OCI-LY1 (cell line): ENCODE measurements around the gene C13orf46.

ENCODE experiments used
- H2AFZ ChIP-seq: fragments of 200-600 bp; sonication (generic), shearing (Covaris generic); 2 replicates; pipeline ENCODE4 v1.6.0; 2014; ENCODE audit warnings: antibody characterized with exemption, mild to moderate bottlenecking, low read length
- H3F3A ChIP-seq: fragments of 200-600 bp; sonication (generic), shearing (Covaris generic); 2 replicates; pipeline ENCODE4 v1.6.0; 2014; ENCODE audit warnings: mild to moderate bottlenecking, antibody characterized with exemption, low read length, moderate library complexity; ENCODE audit not compliant: insufficient read depth
- H3K27ac ChIP-seq: fragments of 200-600 bp; sonication (generic); 2 replicates; pipeline ENCODE4 v1.5.1; 2014; ENCODE audit warnings: low read length, mixed run types, mild to moderate bottlenecking, low read depth; ENCODE audit not compliant: poor library complexity, severe bottlenecking
- H3K27me3 ChIP-seq: fragments of 200-600 bp; sonication (generic); 2 replicates; pipeline ENCODE4 v1.6.0; 2014; ENCODE audit warnings: antibody characterized with exemption, mild to moderate bottlenecking, low read length, moderate library complexity; ENCODE audit not compliant: insufficient read depth
- H3K36me3 ChIP-seq: fragments of 200-600 bp; sonication (generic); 2 replicates; pipeline ENCODE4 v1.6.1; 2014; ENCODE audit warnings: mild to moderate bottlenecking, antibody characterized with exemption, low read length, moderate library complexity, mixed read lengths; ENCODE audit not compliant: insufficient read depth
- H3K4me1 ChIP-seq: fragments of 200-600 bp; sonication (generic); 2 replicates; pipeline ENCODE4 v1.5.1; 2014; ENCODE audit warnings: mild to moderate bottlenecking, low read length, moderate library complexity; ENCODE audit not compliant: insufficient read depth, severe bottlenecking
- H3K4me2 ChIP-seq: fragments of 200-600 bp; sonication (generic), shearing (Covaris generic); 2 replicates; pipeline ENCODE4 v1.6.1; 2014; ENCODE audit warnings: low read length
- H3K4me3 ChIP-seq: fragments of 200-600 bp; sonication (generic); 2 replicates; pipeline ENCODE4 v1.5.1; 2014; ENCODE audit warnings: low read length, low read depth, mild to moderate bottlenecking, mixed read lengths; ENCODE audit not compliant: poor library complexity, severe bottlenecking
- H3K79me2 ChIP-seq: fragments of 200-600 bp; shearing (Covaris generic); 2 replicates; pipeline ENCODE4 v1.6.1; 2016; ENCODE audit warnings: mixed run types, low read length, mixed read lengths; ENCODE audit not compliant: insufficient read depth
- H3K9ac ChIP-seq: fragments of 200-600 bp; sonication (generic), shearing (Covaris generic); 2 replicates; pipeline ENCODE4 v1.6.1; 2014; ENCODE audit warnings: mild to moderate bottlenecking, low read length, mixed read lengths
- H3K9me2 ChIP-seq: fragments of 200-600 bp; sonication (generic), shearing (Covaris generic); 2 replicates; pipeline ENCODE4 v1.6.1; 2014; ENCODE audit warnings: low read depth, mild to moderate bottlenecking, low read length, mixed read lengths
- H3K9me3 ChIP-seq: fragments of 200-600 bp; shearing (Covaris generic); 2 replicates; pipeline ENCODE4 v1.6.1; 2014; ENCODE audit warnings: low read length, mixed read lengths
- H4K20me1 ChIP-seq: fragments of 200-600 bp; sonication (generic), shearing (Covaris generic); 2 replicates; pipeline ENCODE4 v1.6.0; 2016; ENCODE audit warnings: mild to moderate bottlenecking, low read length; ENCODE audit not compliant: insufficient read depth
- EZH2 ChIP-seq: fragments of 200-600 bp; sonication (generic), shearing (Covaris generic); IDR thresholded peaks from 2 replicates; pipeline ENCODE4 v1.8.0; 2017; ENCODE audit warnings: borderline replicate concordance, mixed run types, mild to moderate bottlenecking, antibody characterized with exemption, low read length, moderate library complexity, mixed read lengths
- TF ChIP-seq, protein P1 (sequence below): fragments of 200-600 bp; sonication (generic), shearing (Covaris generic); IDR thresholded peaks from 2 replicates; pipeline ENCODE4 v1.5.1; 2017; ENCODE audit warnings: mild to moderate bottlenecking, antibody characterized with exemption, low read length, moderate library complexity, mixed read lengths

Gene C13orf46

GRCh38 chr13:113928685-113929627 lies 44.9 kb downstream of the C13orf46 start:
- Histone ChIP-seq H3K9me2 (no peaks in the 10 kb centered on the region), H3F3A (no peaks in the 10 kb centered on the region), H3K9me3 (no peaks in the 10 kb centered on the region), H3K4me3 (no peak overlapping the region), H3K79me2 (no peaks in the 10 kb centered on the region), H3K4me2 (no peak overlapping the region), H3K9ac (no peak overlapping the region), H4K20me1 (no peaks in the 10 kb centered on the region), H3K4me1 (no peaks in the 10 kb centered on the region), H3K27ac (no peak overlapping the region), H2AFZ (no peak overlapping the region), H3K27me3 (peaks cover 12% of the 10 kb centered on the region; the same call in 1 of the 2 replicates), H3K36me3 (no peaks in the 10 kb centered on the region)
- no peak for TF ChIP-seq EZH2

DNA sequence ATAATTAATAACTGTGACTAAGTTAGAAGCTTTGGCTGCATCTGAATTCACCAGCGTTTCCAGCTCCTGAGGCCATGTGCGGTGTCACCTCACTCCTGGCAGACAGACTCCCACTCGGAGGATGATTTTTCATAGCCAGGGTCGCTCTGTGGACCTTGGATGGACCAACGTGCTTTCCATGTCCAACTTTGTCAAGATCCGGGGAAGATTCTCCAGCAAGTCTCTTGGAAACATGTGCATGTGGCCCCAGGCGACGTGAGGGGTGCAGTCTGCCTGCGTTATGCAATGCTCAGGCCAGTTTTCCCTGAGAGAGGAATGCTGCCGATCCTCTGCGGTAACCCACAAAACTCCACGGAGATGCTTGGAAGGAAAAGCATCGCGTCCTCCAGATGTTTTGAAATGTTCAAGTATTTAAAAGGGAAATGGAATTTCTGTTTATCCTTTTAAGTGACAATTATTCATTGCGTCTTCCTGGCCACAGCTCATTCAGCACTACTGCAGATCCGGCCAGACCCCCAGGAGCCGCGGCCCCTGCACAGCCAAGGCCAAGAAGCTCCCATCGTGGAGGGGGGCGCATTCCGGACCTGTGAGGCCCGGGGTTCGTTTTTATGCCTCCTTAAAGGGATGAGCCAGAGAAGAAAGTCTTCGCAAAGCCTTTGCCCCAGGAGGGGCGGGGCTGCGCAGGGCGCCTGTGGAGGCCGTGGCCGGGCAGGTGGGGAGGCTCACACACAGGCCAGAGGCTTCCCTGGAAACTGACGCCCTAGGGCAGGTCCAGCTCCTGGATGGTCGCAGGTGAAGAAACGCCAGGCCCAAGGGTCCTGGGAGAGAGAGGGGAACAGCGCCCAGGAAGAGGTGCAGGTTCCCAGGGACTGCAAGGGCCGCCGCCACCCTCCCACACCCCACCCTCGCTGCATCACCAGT lies 46.0 kb downstream of the C13orf46 start:
- Histone ChIP-seq H3K4me1 (no peaks in the 10 kb centered on the region), H2AFZ (no peak overlapping the region), H3F3A (no peaks in the 10 kb centered on the region), H3K4me3 (no peak overlapping the region), H4K20me1 (no peaks in the 10 kb centered on the region), H3K36me3 (no peaks in the 10 kb centered on the region), H3K79me2 (no peaks in the 10 kb centered on the region), H3K27ac (no peak overlapping the region), H3K27me3 (peaks cover 11% of the 10 kb centered on the region; the same call in 1 of the 2 replicates), H3K4me2 (no peak overlapping the region), H3K9ac (no peak overlapping the region), H3K9me2 (no peaks in the 10 kb centered on the region), H3K9me3 (no peaks in the 10 kb centered on the region)
- TF ChIP-seq, protein P1, sequence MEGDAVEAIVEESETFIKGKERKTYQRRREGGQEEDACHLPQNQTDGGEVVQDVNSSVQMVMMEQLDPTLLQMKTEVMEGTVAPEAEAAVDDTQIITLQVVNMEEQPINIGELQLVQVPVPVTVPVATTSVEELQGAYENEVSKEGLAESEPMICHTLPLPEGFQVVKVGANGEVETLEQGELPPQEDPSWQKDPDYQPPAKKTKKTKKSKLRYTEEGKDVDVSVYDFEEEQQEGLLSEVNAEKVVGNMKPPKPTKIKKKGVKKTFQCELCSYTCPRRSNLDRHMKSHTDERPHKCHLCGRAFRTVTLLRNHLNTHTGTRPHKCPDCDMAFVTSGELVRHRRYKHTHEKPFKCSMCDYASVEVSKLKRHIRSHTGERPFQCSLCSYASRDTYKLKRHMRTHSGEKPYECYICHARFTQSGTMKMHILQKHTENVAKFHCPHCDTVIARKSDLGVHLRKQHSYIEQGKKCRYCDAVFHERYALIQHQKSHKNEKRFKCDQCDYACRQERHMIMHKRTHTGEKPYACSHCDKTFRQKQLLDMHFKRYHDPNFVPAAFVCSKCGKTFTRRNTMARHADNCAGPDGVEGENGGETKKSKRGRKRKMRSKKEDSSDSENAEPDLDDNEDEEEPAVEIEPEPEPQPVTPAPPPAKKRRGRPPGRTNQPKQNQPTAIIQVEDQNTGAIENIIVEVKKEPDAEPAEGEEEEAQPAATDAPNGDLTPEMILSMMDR, result no peak

DNA sequence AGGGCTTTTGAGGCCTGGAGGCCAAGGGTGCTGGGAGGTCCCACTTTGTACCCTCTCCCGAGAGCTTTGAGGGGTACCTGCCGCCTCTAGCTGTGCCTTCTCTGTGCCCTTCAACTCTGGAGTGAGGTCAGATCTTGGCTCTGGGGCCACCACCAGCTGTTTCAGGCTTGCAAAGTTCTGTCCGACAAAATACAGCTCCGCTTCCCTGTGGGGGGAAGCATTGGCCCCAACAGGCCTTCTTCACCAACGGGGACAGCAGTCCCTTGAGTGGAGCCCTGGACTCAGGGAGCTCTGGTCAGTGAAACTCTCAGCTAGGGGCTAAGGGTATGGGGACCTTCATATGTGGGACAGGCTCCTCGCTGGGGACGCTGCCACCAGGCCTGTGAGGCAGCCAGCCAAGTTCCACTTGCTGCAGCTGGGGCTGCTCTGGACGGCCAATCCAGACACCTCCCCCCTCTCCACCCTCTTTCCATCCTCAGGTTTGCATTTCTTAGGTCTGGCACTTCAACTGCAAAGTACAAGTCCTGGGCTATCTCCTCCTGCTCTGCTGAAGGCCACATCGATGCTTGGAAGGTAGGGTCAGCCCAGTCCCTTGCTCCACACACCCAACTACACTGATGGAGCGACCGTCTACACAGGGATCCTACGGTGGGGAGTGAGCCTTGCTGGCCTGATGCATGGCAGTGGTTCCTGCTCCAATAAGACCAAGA lies 46.8 kb downstream of the C13orf46 start:
- Histone ChIP-seq H3K4me3 (no peak overlapping the region), H3K36me3 (no peaks in the 10 kb centered on the region), H3F3A (no peaks in the 10 kb centered on the region), H3K27ac (no peak overlapping the region), H3K4me2 (no peak overlapping the region), H3K9me2 (no peaks in the 10 kb centered on the region), H4K20me1 (no peaks in the 10 kb centered on the region), H3K9me3 (0 out of 2 replicates have a peak, but pooled peaks cover under 1% of the 10 kb centered on the region), H2AFZ (no peak overlapping the region), H3K4me1 (no peaks in the 10 kb centered on the region), H3K27me3 (peaks cover 7% of the 10 kb centered on the region; the same call in 1 of the 2 replicates), H3K9ac (no peak overlapping the region), H3K79me2 (no peaks in the 10 kb centered on the region)
- TF ChIP-seq, protein P1, result no peak
- no peak for TF ChIP-seq EZH2
